IMR-90 (cell line): ENCODE results near the gene UBA5. TPM values are rescaled to one million over a fixed set of nuclear protein-coding genes. Genes with fewer than 3 reads are reported as not detected.

Experiments
- ATAC-seq: fragments of 200-7000 bp; cut with Tn5 transposase; 2 replicates; pipeline ENCODE4 v1.9.1; 2020; ENCODE audit warnings: low read depth, mild to moderate bottlenecking, moderate library complexity
- BruUV-seq: library from RNA; stranded (reverse); fragments of 400-500 nt; replicated peaks from 2 replicates; lab custom pipeline; 2021; lab: Mats Ljungman, UMichigan
- CTCF ChIA-PET: fragments of 300-600 bp; formaldehyde crosslinking; extraction: SDS; loops from one replicate; lab custom pipeline; 2021; ENCODE audit warnings: antibody characterized with exemption; lab: Yijun Ruan, JAX
- POLR2A ChIA-PET: fragments of 300-600 bp; sonication (Branson Sonifier 250); formaldehyde crosslinking; loops from one replicate; lab custom pipeline; 2022; ENCODE audit warnings: antibody characterized with exemption; ENCODE audit not compliant: unreplicated experiment; lab: Charles Lee
- DNase-seq: peaks from one replicate; pipeline ENCODE4 v3.0.0; 2013
- H2AFZ ChIP-seq: replicated peaks from 2 replicates; pipeline ENCODE3; 2013; ENCODE audit warnings: low read length, mild to moderate bottlenecking; ENCODE audit not compliant: poor library complexity
- H2AK5ac ChIP-seq: 2 replicates; pipeline ENCODE4 v1.6.1; 2013; ENCODE audit warnings: low read depth, low read length, inconsistent platforms
- H2AK9ac ChIP-seq: replicated peaks from 2 replicates; pipeline ENCODE3; 2013; ENCODE audit warnings: mild to moderate bottlenecking, low read depth, low read length, moderate library complexity; ENCODE audit not compliant: poor library complexity
- H2BK120ac ChIP-seq: 2 replicates; pipeline ENCODE4 v1.6.1; 2013; ENCODE audit warnings: low read depth, low read length, inconsistent platforms
- H2BK15ac ChIP-seq: 3 replicates; pipeline ENCODE4 v1.6.1; 2013; ENCODE audit warnings: low read depth, low read length, inconsistent platforms
- H2BK20ac ChIP-seq: 2 replicates; pipeline ENCODE4 v1.6.1; 2013; ENCODE audit warnings: low read depth, mild to moderate bottlenecking, inconsistent platforms, low read length, moderate library complexity
- H2BK5ac ChIP-seq: 2 replicates; pipeline ENCODE4 v1.6.1; 2013; ENCODE audit warnings: mild to moderate bottlenecking, low read depth, low read length, inconsistent platforms; ENCODE audit not compliant: poor library complexity, severe bottlenecking
- H3K14ac ChIP-seq: replicated peaks from 2 replicates; pipeline ENCODE4 v1.6.1; 2013; ENCODE audit warnings: low read depth, low read length, inconsistent platforms
- H3K18ac ChIP-seq: 2 replicates; pipeline ENCODE4 v1.6.1; 2013; ENCODE audit warnings: low read depth, low read length, control low read depth
- H3K23ac ChIP-seq: 2 replicates; pipeline ENCODE4 v1.6.1; 2013; ENCODE audit warnings: low read depth, low read length, inconsistent platforms
- H3K27ac ChIP-seq: 2 replicates; pipeline ENCODE4 v1.5.1; 2013; ENCODE audit warnings: mild to moderate bottlenecking, control low read depth, low read length; ENCODE audit not compliant: insufficient read depth
- H3K27me3 ChIP-seq: 2 replicates; pipeline ENCODE4 v1.6.1; 2013; ENCODE audit warnings: low read length; ENCODE audit not compliant: control insufficient read depth, insufficient read depth
- H3K36me3 ChIP-seq: 2 replicates; pipeline ENCODE4 v1.6.1; 2013; ENCODE audit warnings: low read length, mixed read lengths; ENCODE audit not compliant: control insufficient read depth, insufficient read depth
- H3K4ac ChIP-seq: 2 replicates; pipeline ENCODE4 v1.6.1; 2013; ENCODE audit warnings: low read depth, low read length, inconsistent platforms
- H3K4me1 ChIP-seq: 2 replicates; pipeline ENCODE4 v1.6.1; 2013; ENCODE audit warnings: low read length, mixed read lengths; ENCODE audit not compliant: control insufficient read depth, insufficient read depth
- H3K4me2 ChIP-seq: 2 replicates; pipeline ENCODE4 v1.6.1; 2013; ENCODE audit warnings: low read depth, mild to moderate bottlenecking, control low read depth, low read length, moderate library complexity
- H3K4me3 ChIP-seq: 2 replicates; pipeline ENCODE4 v1.5.1; 2013; ENCODE audit warnings: low read depth, mild to moderate bottlenecking, control low read depth, low read length, moderate library complexity; ENCODE audit not compliant: insufficient read depth
- H3K56ac ChIP-seq: 2 replicates; pipeline ENCODE4 v1.6.1; 2013; ENCODE audit warnings: low read length, inconsistent platforms; ENCODE audit not compliant: insufficient read depth; ENCODE audit errors: extremely low read depth
- H3K79me1 ChIP-seq, 2 experiments: 2 replicates each; pipeline ENCODE4 v1.6.1; 2013; ENCODE audit warnings: low read length in 2 of 2, inconsistent platforms in 1 of 2, low read depth in 1 of 2
- H3K9ac ChIP-seq: 2 replicates; pipeline ENCODE4 v1.6.1; 2013; ENCODE audit warnings: low read depth, low read length, control low read depth
- H3K9me1 ChIP-seq: 2 replicates; pipeline ENCODE4 v1.6.1; 2013; ENCODE audit warnings: low read length, inconsistent platforms; ENCODE audit not compliant: insufficient read depth
- H3K9me3 ChIP-seq: 2 replicates; pipeline ENCODE4 v1.6.1; 2013; ENCODE audit warnings: low read length; ENCODE audit not compliant: control insufficient read depth, insufficient read depth
- H4K20me1 ChIP-seq: 2 replicates; pipeline ENCODE4 v1.6.1; 2013; ENCODE audit warnings: low read length, inconsistent platforms; ENCODE audit not compliant: insufficient read depth
- H4K5ac ChIP-seq: 2 replicates; pipeline ENCODE4 v1.6.1; 2013; ENCODE audit warnings: mild to moderate bottlenecking, low read depth, low read length, control low read depth
- H4K8ac ChIP-seq, 2 experiments: 2 replicates each; pipeline ENCODE4 v1.6.1; 2013; ENCODE audit warnings: low read depth in 2 of 2, low read length in 2 of 2, control low read depth in 1 of 2, inconsistent platforms in 1 of 2
- H4K91ac ChIP-seq: 2 replicates; pipeline ENCODE4 v1.6.1; 2013; ENCODE audit warnings: low read depth, low read length, inconsistent platforms; ENCODE audit not compliant: insufficient read depth
- BHLHE40 ChIP-seq: fragments of 150-350 bp; IDR thresholded peaks from 2 replicates; pipeline ENCODE4 v1.6.1; 2016; ENCODE audit warnings: mild to moderate bottlenecking, low read depth, low read length
- CHD1 ChIP-seq: IDR thresholded peaks from 2 replicates; pipeline ENCODE4 v1.6.1; 2012; ENCODE audit warnings: low read depth, low read length, improper control_type of control experiment
- MAFK ChIP-seq: IDR thresholded peaks from 2 replicates; pipeline ENCODE4 v1.6.1; 2012; ENCODE audit warnings: low read depth, low read length, improper control_type of control experiment
- MAZ ChIP-seq: IDR thresholded peaks from 2 replicates; pipeline ENCODE4 v1.6.1; 2012; ENCODE audit warnings: low read depth, mild to moderate bottlenecking, low read length, improper control_type of control experiment, moderate library complexity, borderline replicate concordance
- RCOR1 ChIP-seq: IDR thresholded peaks from 2 replicates; pipeline ENCODE4 v1.6.1; 2012; ENCODE audit warnings: mild to moderate bottlenecking, low read length, improper control_type of control experiment; ENCODE audit not compliant: insufficient replicate concordance
- WGBS, 2 experiments: methylation state at CpG; one replicate each; pipeline versions ENCODE4 v1.1.5 to v1.1.7; 2013; ENCODE audit warnings: missing lambda C conversion rate in 2 of 2; ENCODE audit not compliant: insufficient read length in 1 of 2; ENCODE audit errors: extremely low coverage in 2 of 2; 5-methylcytosine and 5-hydroxymethylcytosine counted together
- dilution Hi-C: fragments of 300-500 bp; cut with HindIII; formaldehyde crosslinking; loops from one replicate; pipeline ENCODE4 v1.14.3; 2018; ENCODE audit warnings: low sequenced_read_pairs; ENCODE audit not compliant: unreplicated experiment
- in situ Hi-C: fragments of 300-500 bp; cut with MboI; formaldehyde crosslinking; loops from 3 replicates; pipeline ENCODE4 v1.14.3; 2019; ENCODE audit warnings: low sequenced_read_pairs, inconsistent platforms, mixed read lengths
- intact Hi-C: fragments of 100-400 bp; cut with micrococcal nuclease; formaldehyde crosslinking; loops from 2 replicates; pipeline ENCODE4 v1.10.0; 2022
- polyA plus RNA-seq, 3 experiments: library from polyadenylated mRNA; depleted of rRNA; stranded (reverse); fragments of >200 nt; gene quantifications; 2 replicates each; pipeline ENCODE4 v1.2.3, GENCODE V29; 2012; ENCODE audit warnings: low replicate concordance in 1 of 3
- total RNA-seq: library from RNA; depleted of rRNA; stranded (reverse); fragments of >200 nt; gene quantifications from 2 replicates; pipeline ENCODE4 v1.2.3, GENCODE V29; 2012

The UBA5 gene
- total and polyA plus RNA-seq, 2 of the 4 experiments (the other 2 are of a cell fraction): 20.3 to 30.4 TPM

DNA sequence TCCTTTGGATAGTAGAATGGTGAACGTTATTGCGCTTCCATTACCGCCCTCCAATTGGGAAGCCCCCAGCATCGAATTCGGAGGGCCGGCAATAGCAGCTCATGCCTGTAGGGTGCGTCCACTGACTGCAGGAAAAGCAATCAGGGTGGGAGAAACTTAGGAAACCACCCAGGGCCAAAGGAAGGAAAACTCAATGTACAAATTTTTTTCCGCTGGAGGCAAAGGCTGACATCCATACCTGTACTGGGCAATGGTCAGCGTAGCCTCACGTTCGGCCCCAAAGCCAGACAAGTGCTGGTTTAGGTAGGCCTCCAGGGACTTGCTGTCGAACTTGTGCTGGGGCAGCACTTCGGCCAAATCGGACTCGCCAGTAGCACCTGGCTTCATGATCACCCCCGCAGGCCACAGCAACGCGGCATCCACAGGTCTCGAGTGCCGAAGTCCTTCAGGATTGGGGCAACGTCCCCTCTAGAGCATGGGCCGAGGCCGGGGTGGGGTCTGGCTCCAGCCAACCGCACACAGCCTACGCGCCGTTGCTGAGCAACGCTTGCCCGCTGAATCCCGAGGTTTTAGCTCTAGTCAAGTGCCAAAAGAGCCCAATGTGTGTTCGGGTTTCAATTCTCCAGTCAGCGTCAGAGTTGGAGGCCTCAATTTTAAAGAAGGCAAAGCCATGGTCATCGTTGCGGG, 621 bp upstream of the UBA5 start, which contains the start of gene ACAD11 (continued):
- TF ChIP-seq RCOR1 (no peak), MAFK (no peak)

DNA sequence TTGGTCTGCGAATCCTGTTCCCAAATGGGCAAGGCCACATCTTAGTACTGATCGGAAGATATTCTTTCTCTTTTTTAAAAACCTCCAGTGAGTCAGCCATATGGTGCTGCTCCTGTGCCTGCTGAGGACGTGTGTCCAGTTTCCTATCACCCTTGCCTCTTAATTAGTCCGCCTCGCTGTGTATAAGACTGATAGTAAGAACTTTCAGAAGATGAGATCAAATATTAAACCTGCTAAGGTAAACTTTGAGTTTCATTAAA, 612 bp downstream of the UBA5 start:
- Histone ChIP-seq H3K9me1 (no peaks in the 10 kb centered on the region), H2AFZ (peak overlapping the region; percentile 97), H4K20me1 (no peaks in the 10 kb centered on the region; the same call in 1 of the 2 replicates), H3K14ac (peak overlapping the region; percentile 34), H3K18ac (peak overlapping the region; percentile 8; the same call in 1 of the 2 replicates), H4K5ac (peak overlapping the region; percentile 80), H3K9ac (peak overlapping the region; percentile 86), H3K4ac (peak overlapping the region; percentile 82), H3K4me1 (no peaks in the 10 kb centered on the region), H3K27me3 (no peaks in the 10 kb centered on the region), H2AK5ac (peak overlapping the region; percentile 73), H4K8ac (peak overlapping the region; percentile 81 to 92; a peak in 3 of 4 replicates), H2BK120ac (peak overlapping the region; percentile 76; the same call in 1 of the 2 replicates), H3K79me1 (peaks cover 7 to 38% of the 10 kb centered on the region in 2 experiments), H2BK20ac (no peak overlapping the region), H2AK9ac (peak overlapping the region; percentile 48), H3K27ac (peak overlapping the region; percentile 92), H3K23ac (peak overlapping the region; percentile 57; the same call in 1 of the 2 replicates), H3K9me3 (no peaks in the 10 kb centered on the region), H4K91ac (peak overlapping the region; percentile 60), H3K56ac (peak overlapping the region; percentile 94; the same call in 1 of the 2 replicates), H3K36me3 (no peaks in the 10 kb centered on the region), H2BK5ac (peak overlapping the region; percentile 91), H3K4me3 (peak overlapping the region; percentile 84), H2BK15ac (no peak overlapping the region; the same call in 2 of the 3 replicates), H3K4me2 (peak overlapping the region; percentile 88)
- dilution Hi-C loops (no loop called here), intact Hi-C loops (no loop called here), in situ Hi-C loops (no loop called here)
- ChIA-PET POLR2A (no interaction called here), CTCF (interaction anchor here (1.0 to 1.1 kb wide), 2 partner anchors 18 to 19 kb away, joined by 3 read pairs; no protein-coding TSS in a partner anchor)
- WGBS, 2 experiments: 0% methylated on average over 2 of the region's 5 CpGs; no CpG with 5 or more reads in 1 of the 2 experiments
- TF ChIP-seq BHLHE40: no peak
- no peak for TF ChIP-seq CHD1
- no peak for TF ChIP-seq MAZ
- TF ChIP-seq MAFK: no peak
- no TSS peak for BruUV-seq
- ATAC-seq (peak; percentile 10), DNase-seq (peak; percentile 28)
